Esophagus muscularis mucosa (tissue), 4 donors: ENCODE results near the gene MAP3K4. TPM values are rescaled to one million over a fixed set of nuclear protein-coding genes. Genes with fewer than 3 reads are reported as not detected.
A peak's percentile ranks its signal among the peaks of the same experiment; 100 is the strongest.

Experiments
- DNase-seq: peaks from one replicate; pipeline ENCODE4 v3.0.0-alpha.2; 2017; ENCODE audit errors: extremely low spot score
- H3K27ac ChIP-seq, 4 donors: fragments of 200-600 bp; sonication (generic); replicated peaks in 1 of 4; 1 replicate in 3 of 4; 2 replicates in 1 of 4; pipeline ENCODE4 v1.5.1; 2016 to 2019; ENCODE audit warnings: mild to moderate bottlenecking in 1 of 4
- H3K27me3 ChIP-seq, 4 donors: fragments of 200-600 bp; sonication (generic); one replicate each; pipeline versions ENCODE4 v1.5.1 to v1.6.0; 2016 to 2019
- H3K36me3 ChIP-seq, 4 donors: fragments of 200-600 bp; sonication (generic); one replicate each; pipeline ENCODE4 v1.5.1; 2016 to 2019
- H3K4me1 ChIP-seq, 4 donors: fragments of 200-600 bp; sonication (generic); one replicate each; pipeline ENCODE4 v1.5.1; 2016 to 2019
- H3K4me3 ChIP-seq, 4 donors: fragments of 200-600 bp; sonication (generic); 1 replicate in 2 of 4; 2 replicates in 2 of 4; pipeline ENCODE4 v1.5.1; 2016 to 2019; ENCODE audit warnings: mild to moderate bottlenecking in 4 of 4, moderate library complexity in 1 of 4
- H3K9me3 ChIP-seq, 4 donors: fragments of 200-600 bp; sonication (generic); 1 replicate in 3 of 4; 2 replicates in 1 of 4; pipeline ENCODE4 v1.5.1; 2016 to 2019
- CTCF ChIP-seq, 3 experiments: fragments of 200-600 bp in 2 of 3; fragments of 450-650 bp in 1 of 3; sonication (generic) in 2 of 3; IDR thresholded peaks; one replicate each; pipeline ENCODE4 v1.5.1; 2017 to 2019; ENCODE audit warnings: antibody characterized with exemption in 3 of 3, mild to moderate bottlenecking in 2 of 3, moderate library complexity in 1 of 3
- EP300 ChIP-seq: sonication (generic); formaldehyde crosslinking; IDR thresholded peaks from one replicate; pipeline ENCODE4 v1.6.1; 2017; ENCODE audit warnings: antibody characterized with exemption
- POLR2A ChIP-seq: fragments of 450-650 bp; IDR thresholded peaks from one replicate; pipeline ENCODE4 v1.6.1; 2017; ENCODE audit warnings: antibody characterized with exemption, moderate library complexity, mild to moderate bottlenecking, low read depth
- POLR2AphosphoS5 ChIP-seq, 2 donors: sonication (generic); formaldehyde crosslinking; IDR thresholded peaks; one replicate each; pipeline ENCODE4 v1.6.1; 2017; ENCODE audit warnings: antibody characterized with exemption in 2 of 2
- WGBS: methylation state at CpG from one replicate; pipeline ENCODE4 v1.1.5; 2018; 5-methylcytosine and 5-hydroxymethylcytosine counted together
- intact Hi-C: fragments of 100-400 bp; cut with DNase I; formaldehyde crosslinking; loops from one replicate; pipeline ENCODE4 v1.15.1; 2023
- total RNA-seq, 4 donors: library from RNA; depleted of rRNA; stranded (reverse); fragments of >200 nt; gene quantifications; one replicate each; pipeline versions ENCODE4 v1.1.0 to v1.2.1, GENCODE V29; 2016

Gene MAP3K4
- total RNA-seq, 4 donors from 2014 or later: 17.9 to 22.8 (median 21.5) TPM

GRCh38 chr6:161138543-161139303 lies 147.2 kb downstream of the MAP3K4 start:
- H3K27ac ChIP-seq: no peak overlapping the region
- no peaks in the 10 kb centered on the region for H3K27me3 ChIP-seq
- H3K36me3 ChIP-seq: peaks cover 0 to 72% (median 33%) of the 10 kb centered on the region in 4 donors
- DNase-seq: peak; percentile 77
- 96% methylated on average over 8 of the region's 23 CpGs for WGBS
- intact Hi-C loops: no loop called here
- H3K9me3 ChIP-seq: no peaks in the 10 kb centered on the region
- H3K4me3 ChIP-seq: no peak overlapping the region
- H3K4me1 ChIP-seq: peaks cover 0 to 6% (median 0%) of the 10 kb centered on the region in 4 donors
- TF ChIP-seq POLR2A: no peak
- no peak for TF ChIP-seq CTCF (IDR thresholded peaks at IDR 0.05)
- no peak for TF ChIP-seq EP300
- TF ChIP-seq POLR2AphosphoS5 (IDR thresholded peaks at IDR 0.05): no peak

- 84% methylated on average over 8 of the region's 18 CpGs for WGBS
Observed at GRCh38 chr6:161139304-161139765, 147.8 kb downstream of the MAP3K4 start.

GRCh38 chr6:161139766-161140553 lies 148.4 kb downstream of the MAP3K4 start:
- intact Hi-C loops: loop anchor here (5.0 kb wide), 1 partner anchor 232 kb away; no protein-coding TSS in a partner anchor
- H3K4me1 ChIP-seq: peaks cover 0 to 6% (median 0%) of the 10 kb centered on the region in 4 donors
- no peak overlapping the region for H3K27ac ChIP-seq
- peak; percentile 90 for DNase-seq
- no peaks in the 10 kb centered on the region for H3K27me3 ChIP-seq
- peak overlapping the region in 1 of 4 donors; percentile 4 for H3K4me3 ChIP-seq
- peaks cover 0 to 63% (median 31%) of the 10 kb centered on the region in 4 donors for H3K36me3 ChIP-seq
- TF ChIP-seq POLR2AphosphoS5 (IDR thresholded peaks at IDR 0.05): no peak
- TF ChIP-seq EP300: no peak
- no peak for TF ChIP-seq POLR2A
- TF ChIP-seq CTCF (IDR thresholded peaks at IDR 0.05): no peak
- H3K9me3 ChIP-seq: no peaks in the 10 kb centered on the region
- 85% methylated on average over 16 of the region's 28 CpGs for whole genome bisulfite sequencing

More at GRCh38 chr6:161139304-161139765, 147.8 kb downstream of the MAP3K4 start:
- Histone ChIP-seq H3K9me3 (no peaks in the 10 kb centered on the region), H3K27me3 (no peaks in the 10 kb centered on the region), H3K27ac (no peak overlapping the region), H3K4me3 (no peak overlapping the region), H3K4me1 (peaks cover 0 to 6% (median 0%) of the 10 kb centered on the region in 4 donors), H3K36me3 (peaks cover 0 to 69% (median 31%) of the 10 kb centered on the region in 4 donors)
- intact Hi-C loops: no loop called here
- DNase-seq: no peak
- TF ChIP-seq POLR2A: no peak
- no peak for TF ChIP-seq POLR2AphosphoS5 (IDR thresholded peaks at IDR 0.05)
- no peak for TF ChIP-seq CTCF (IDR thresholded peaks at IDR 0.05)
- TF ChIP-seq EP300: no peak

GRCh38 chr6:161140554-161140875 lies 148.9 kb downstream of the MAP3K4 start:
- no peak for TF ChIP-seq CTCF (IDR thresholded peaks at IDR 0.05)
- no peak for TF ChIP-seq POLR2A
- no peak for TF ChIP-seq POLR2AphosphoS5 (IDR thresholded peaks at IDR 0.05)
- no peak for TF ChIP-seq EP300
- Histone ChIP-seq H3K9me3 (no peaks in the 10 kb centered on the region), H3K27ac (no peak overlapping the region), H3K27me3 (no peaks in the 10 kb centered on the region), H3K4me3 (no peak overlapping the region), H3K36me3 (peaks cover 0 to 63% (median 30%) of the 10 kb centered on the region in 4 donors), H3K4me1 (peaks cover 0 to 6% (median 0%) of the 10 kb centered on the region in 4 donors)
- DNase-seq: peak; percentile 62
- intact Hi-C loops: loop anchor here (5.0 kb wide), 1 partner anchor 232 kb away; no protein-coding TSS in a partner anchor
- 97% methylated on average over 10 of the region's 10 CpGs for WGBS
